Measurements from ENCODE around the gene EPB41L4B.

- TF ChIP-seq, protein P1, sequence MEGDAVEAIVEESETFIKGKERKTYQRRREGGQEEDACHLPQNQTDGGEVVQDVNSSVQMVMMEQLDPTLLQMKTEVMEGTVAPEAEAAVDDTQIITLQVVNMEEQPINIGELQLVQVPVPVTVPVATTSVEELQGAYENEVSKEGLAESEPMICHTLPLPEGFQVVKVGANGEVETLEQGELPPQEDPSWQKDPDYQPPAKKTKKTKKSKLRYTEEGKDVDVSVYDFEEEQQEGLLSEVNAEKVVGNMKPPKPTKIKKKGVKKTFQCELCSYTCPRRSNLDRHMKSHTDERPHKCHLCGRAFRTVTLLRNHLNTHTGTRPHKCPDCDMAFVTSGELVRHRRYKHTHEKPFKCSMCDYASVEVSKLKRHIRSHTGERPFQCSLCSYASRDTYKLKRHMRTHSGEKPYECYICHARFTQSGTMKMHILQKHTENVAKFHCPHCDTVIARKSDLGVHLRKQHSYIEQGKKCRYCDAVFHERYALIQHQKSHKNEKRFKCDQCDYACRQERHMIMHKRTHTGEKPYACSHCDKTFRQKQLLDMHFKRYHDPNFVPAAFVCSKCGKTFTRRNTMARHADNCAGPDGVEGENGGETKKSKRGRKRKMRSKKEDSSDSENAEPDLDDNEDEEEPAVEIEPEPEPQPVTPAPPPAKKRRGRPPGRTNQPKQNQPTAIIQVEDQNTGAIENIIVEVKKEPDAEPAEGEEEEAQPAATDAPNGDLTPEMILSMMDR (IDR thresholded peaks at IDR 0.05; ENCODE audit: low read length), result no peak
- TF ChIP-seq EZH2 (IDR thresholded peaks at IDR 0.05; ENCODE audit: borderline replicate concordance, low read length), result no peak
Measured at GRCh38 chr9:109360771-109361170, 39.9 kb upstream of the EPB41L4B start.

Measured in OCI-LY1 (cell line).